Body of pancreas (tissue), 4 donors: Measurements from ENCODE around the gene WBP1L.

Experiments
- POLR2A ChIP-seq, 3 donors: fragments of 450-650 bp; IDR thresholded peaks; one replicate each; pipeline ENCODE4 v1.6.1; 2016; ENCODE audit warnings: antibody characterized with exemption in 3 of 3, mild to moderate bottlenecking in 2 of 3
- TF ChIP-seq, protein P1 (sequence below), 7 experiments: fragments of 450-650 bp in 4 of 7; fragments of 200-600 bp in 3 of 7; sonication (generic) in 3 of 7; IDR thresholded peaks; one replicate each; pipeline ENCODE4 v1.5.1; 2016 to 2019; ENCODE audit warnings: antibody characterized with exemption in 7 of 7

DNA sequence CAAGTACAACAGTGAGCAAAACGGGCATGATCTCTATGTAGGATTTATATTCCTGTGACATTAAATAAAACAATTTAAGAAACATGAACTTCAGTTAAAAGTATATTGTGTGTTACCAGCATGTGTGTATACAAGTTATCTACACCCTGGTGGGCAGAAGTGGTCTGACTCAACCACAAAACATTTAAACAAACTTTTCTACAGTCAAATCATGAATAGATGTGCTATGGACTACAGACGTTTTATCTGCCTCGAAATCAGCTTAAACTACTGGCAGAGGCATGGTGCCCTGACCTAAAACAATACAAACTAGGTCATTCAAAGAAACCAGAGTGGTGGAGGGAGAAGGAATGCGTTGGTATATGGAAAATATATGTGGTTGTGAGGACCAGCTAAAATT, 33.1 kb upstream of the WBP1L start:
- TF ChIP-seq, protein P1, sequence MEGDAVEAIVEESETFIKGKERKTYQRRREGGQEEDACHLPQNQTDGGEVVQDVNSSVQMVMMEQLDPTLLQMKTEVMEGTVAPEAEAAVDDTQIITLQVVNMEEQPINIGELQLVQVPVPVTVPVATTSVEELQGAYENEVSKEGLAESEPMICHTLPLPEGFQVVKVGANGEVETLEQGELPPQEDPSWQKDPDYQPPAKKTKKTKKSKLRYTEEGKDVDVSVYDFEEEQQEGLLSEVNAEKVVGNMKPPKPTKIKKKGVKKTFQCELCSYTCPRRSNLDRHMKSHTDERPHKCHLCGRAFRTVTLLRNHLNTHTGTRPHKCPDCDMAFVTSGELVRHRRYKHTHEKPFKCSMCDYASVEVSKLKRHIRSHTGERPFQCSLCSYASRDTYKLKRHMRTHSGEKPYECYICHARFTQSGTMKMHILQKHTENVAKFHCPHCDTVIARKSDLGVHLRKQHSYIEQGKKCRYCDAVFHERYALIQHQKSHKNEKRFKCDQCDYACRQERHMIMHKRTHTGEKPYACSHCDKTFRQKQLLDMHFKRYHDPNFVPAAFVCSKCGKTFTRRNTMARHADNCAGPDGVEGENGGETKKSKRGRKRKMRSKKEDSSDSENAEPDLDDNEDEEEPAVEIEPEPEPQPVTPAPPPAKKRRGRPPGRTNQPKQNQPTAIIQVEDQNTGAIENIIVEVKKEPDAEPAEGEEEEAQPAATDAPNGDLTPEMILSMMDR (IDR thresholded peaks at IDR 0.05), result no peak
- TF ChIP-seq POLR2A (IDR thresholded peaks at IDR 0.05), result no peak
